H9 (cell line): Measurements from ENCODE around the gene CLIP4. TPM values are rescaled to one million over a fixed set of nuclear protein-coding genes. Genes with fewer than 3 reads are reported as not detected.

Source experiments
- DNase-seq: peaks from one replicate; pipeline ENCODE4 v3.0.0-alpha.2; 2017
- H2AFZ ChIP-seq: one replicate; pipeline ENCODE4 v1.6.1; 2013; ENCODE audit warnings: mild to moderate bottlenecking, low read length, control low read depth, moderate library complexity
- H2AK5ac ChIP-seq: 2 replicates; pipeline ENCODE4 v1.6.1; 2013; ENCODE audit warnings: low read length, control low read depth, mixed read lengths; ENCODE audit not compliant: insufficient read length
- H2BK120ac ChIP-seq: one replicate; pipeline ENCODE4 v1.6.1; 2013; ENCODE audit warnings: low read depth, mild to moderate bottlenecking, low read length, control low read depth, inconsistent platforms; ENCODE audit not compliant: poor library complexity, severe bottlenecking
- H2BK12ac ChIP-seq: 2 replicates; pipeline ENCODE4 v1.6.1; 2013; ENCODE audit warnings: low read length, control low read depth, mixed read lengths, low read depth; ENCODE audit not compliant: insufficient read length
- H2BK15ac ChIP-seq: 2 replicates; pipeline ENCODE4 v1.6.1; 2013; ENCODE audit warnings: low read depth, low read length, control low read depth
- H2BK20ac ChIP-seq: one replicate; pipeline ENCODE4 v1.6.1; 2013; ENCODE audit warnings: low read depth, mild to moderate bottlenecking, low read length, control low read depth, inconsistent platforms; ENCODE audit not compliant: poor library complexity, severe bottlenecking
- H2BK5ac ChIP-seq: 2 replicates; pipeline ENCODE4 v1.6.1; 2013; ENCODE audit warnings: low read length, control low read depth, mixed read lengths; ENCODE audit not compliant: insufficient read length
- H3K14ac ChIP-seq: 2 replicates; pipeline ENCODE4 v1.6.1; 2013; ENCODE audit warnings: low read length, control low read depth; ENCODE audit not compliant: insufficient read depth
- H3K18ac ChIP-seq: 2 replicates; pipeline ENCODE4 v1.6.1; 2013; ENCODE audit warnings: low read depth, mild to moderate bottlenecking, mixed read lengths, low read length, control low read depth; ENCODE audit not compliant: insufficient read length
- H3K23ac ChIP-seq: 2 replicates; pipeline ENCODE4 v1.6.1; 2013; ENCODE audit warnings: low read length, control low read depth, mixed read lengths, low read depth; ENCODE audit not compliant: insufficient read length
- H3K23me2 ChIP-seq: 2 replicates; pipeline ENCODE4 v1.6.1; 2013; ENCODE audit warnings: low read depth, mild to moderate bottlenecking, mixed read lengths, low read length, control low read depth; ENCODE audit not compliant: insufficient read length, poor library complexity, severe bottlenecking
- H3K27ac ChIP-seq: 2 replicates; pipeline ENCODE4 v1.5.1; 2013; ENCODE audit warnings: low read length, control low read depth, mixed read lengths, low read depth; ENCODE audit not compliant: insufficient read length
- H3K27me3 ChIP-seq: 2 replicates; pipeline ENCODE4 v1.6.1; 2013; ENCODE audit warnings: low read length, control low read depth, inconsistent platforms; ENCODE audit not compliant: insufficient read depth
- H3K4ac ChIP-seq: 2 replicates; pipeline ENCODE4 v1.6.1; 2013; ENCODE audit warnings: low read depth, mild to moderate bottlenecking, control low read depth, inconsistent platforms, low read length, moderate library complexity
- H3K4me1 ChIP-seq: 2 replicates; pipeline ENCODE4 v1.6.1; 2013; ENCODE audit warnings: low read length, control low read depth, inconsistent platforms; ENCODE audit not compliant: insufficient read depth
- H3K4me2 ChIP-seq: 2 replicates; pipeline ENCODE4 v1.6.1; 2013; ENCODE audit warnings: low read length, control low read depth, mixed read lengths; ENCODE audit not compliant: insufficient read length, insufficient read depth
- H3K56ac ChIP-seq: 2 replicates; pipeline ENCODE4 v1.6.1; 2013; ENCODE audit warnings: low read depth, mild to moderate bottlenecking, mixed read lengths, low read length, control low read depth; ENCODE audit not compliant: insufficient read length
- H3K79me1 ChIP-seq: 2 replicates; pipeline ENCODE4 v1.6.1; 2013; ENCODE audit warnings: low read depth, mild to moderate bottlenecking, moderate library complexity, low read length, control low read depth, inconsistent platforms; ENCODE audit not compliant: insufficient read depth, poor library complexity, severe bottlenecking
- H3K79me2 ChIP-seq: 2 replicates; pipeline ENCODE4 v1.6.1; 2013; ENCODE audit warnings: low read length, control low read depth, inconsistent platforms; ENCODE audit not compliant: insufficient read depth
- H3K9ac ChIP-seq: 2 replicates; pipeline ENCODE4 v1.6.1; 2013; ENCODE audit warnings: low read length, control low read depth, mixed read lengths; ENCODE audit not compliant: insufficient read length; ENCODE audit errors: extremely low read depth
- H3K9me3 ChIP-seq: one replicate; pipeline ENCODE4 v1.6.1; 2013; ENCODE audit warnings: low read depth, low read length, inconsistent platforms; ENCODE audit not compliant: control insufficient read depth
- H3T11ph ChIP-seq: one replicate; pipeline ENCODE4 v1.6.1; 2013; ENCODE audit warnings: mild to moderate bottlenecking, low read length, control low read depth, inconsistent platforms
- H4K20me1 ChIP-seq: one replicate; pipeline ENCODE4 v1.6.1; 2013; ENCODE audit not compliant: control insufficient read depth, insufficient read length, insufficient read depth
- H4K5ac ChIP-seq: 2 replicates; pipeline ENCODE4 v1.6.1; 2013; ENCODE audit warnings: low read depth, mild to moderate bottlenecking, mixed read lengths, low read length, control low read depth; ENCODE audit not compliant: insufficient read length
- H4K8ac ChIP-seq: replicated peaks from 2 replicates; pipeline ENCODE4 v1.6.1; 2013; ENCODE audit warnings: low read length, control low read depth, mixed read lengths, low read depth; ENCODE audit not compliant: insufficient read length
- H4K91ac ChIP-seq: 2 replicates; pipeline ENCODE4 v1.6.1; 2013; ENCODE audit warnings: low read depth, mild to moderate bottlenecking, moderate library complexity, mixed read lengths, low read length, control low read depth; ENCODE audit not compliant: insufficient read length
- H3K27ac Mint-ChIP-seq, 3 experiments: 2 replicates in 2 of 3; 3 replicates in 1 of 3; pipeline ENCODE4 v1.8.0; 2020 to 2021; ENCODE audit warnings: mixed read lengths in 3 of 3, mild to moderate bottlenecking in 1 of 3, moderate library complexity in 1 of 3
- H3K27me3 Mint-ChIP-seq: 2 replicates; pipeline ENCODE4 v1.8.0; 2021; ENCODE audit warnings: low read depth, mild to moderate bottlenecking, moderate library complexity, mixed read lengths
- H3K36me3 Mint-ChIP-seq, 3 experiments: 2 replicates in 2 of 3; 3 replicates in 1 of 3; pipeline ENCODE4 v1.8.0; 2020 to 2021; ENCODE audit warnings: low read depth in 3 of 3, mixed read lengths in 3 of 3; ENCODE audit not compliant: insufficient read depth in 1 of 3
- H3K4me1 Mint-ChIP-seq, 2 experiments: 2 replicates each; pipeline ENCODE4 v1.8.0; 2020; ENCODE audit warnings: mixed read lengths in 2 of 2
- H3K4me3 Mint-ChIP-seq, 2 experiments: 2 replicates in 1 of 2; 3 replicates in 1 of 2; pipeline ENCODE4 v1.8.0; 2020 to 2021; ENCODE audit warnings: mild to moderate bottlenecking in 2 of 2, mixed read lengths in 2 of 2, moderate library complexity in 1 of 2
- H3K9me3 Mint-ChIP-seq, 2 experiments: 2 replicates in 1 of 2; 3 replicates in 1 of 2; pipeline ENCODE4 v1.8.0; 2020; ENCODE audit warnings: mild to moderate bottlenecking in 2 of 2, mixed read lengths in 2 of 2, moderate library complexity in 1 of 2
- WGBS: extraction: QIAGEN DNeasy Blood & Tissue Kit; methylation state at CpG from one replicate; pipeline ENCODE4 v1.1.7; 2013; ENCODE audit warnings: missing lambda C conversion rate, low lambda C conversion rate, mixed read lengths; ENCODE audit not compliant: insufficient read length; ENCODE audit errors: extremely low coverage; 5-methylcytosine and 5-hydroxymethylcytosine counted together
- total RNA-seq: library from RNA; stranded (reverse); gene quantifications from 2 replicates; pipeline ENCODE4 v1.2.1, GENCODE V29; 2021
- TF ChIP-seq, protein P1 (sequence below): fragments of 200-600 bp; sonication (generic); conservative IDR thresholded peaks from 3 replicates; pipeline ENCODE4 v1.8.0; 2021; ENCODE audit warnings: antibody characterized with exemption, mild to moderate bottlenecking

CLIP4 gene
- total RNA-seq, 1 experiment from 2014 or later, result 0.66 TPM

- no peaks in the 10 kb centered on the region for H3K36me3 Mint-ChIP-seq
- no peaks in the 10 kb centered on the region for H3K79me2 ChIP-seq
- H3K56ac ChIP-seq, result no peak overlapping the region
- no peaks in the 10 kb centered on the region for H3K9me3 ChIP-seq
- no peak for DNase-seq
- H3K23me2 ChIP-seq, result no peaks in the 10 kb centered on the region
- no peak overlapping the region for H2AFZ ChIP-seq
- peak overlapping the region in 1 of 3 experiments; percentile 84; a peak in 1 of 7 replicates for H3K27ac Mint-ChIP-seq
- no peak overlapping the region for H3K4me2 ChIP-seq
- TF ChIP-seq, protein P1, sequence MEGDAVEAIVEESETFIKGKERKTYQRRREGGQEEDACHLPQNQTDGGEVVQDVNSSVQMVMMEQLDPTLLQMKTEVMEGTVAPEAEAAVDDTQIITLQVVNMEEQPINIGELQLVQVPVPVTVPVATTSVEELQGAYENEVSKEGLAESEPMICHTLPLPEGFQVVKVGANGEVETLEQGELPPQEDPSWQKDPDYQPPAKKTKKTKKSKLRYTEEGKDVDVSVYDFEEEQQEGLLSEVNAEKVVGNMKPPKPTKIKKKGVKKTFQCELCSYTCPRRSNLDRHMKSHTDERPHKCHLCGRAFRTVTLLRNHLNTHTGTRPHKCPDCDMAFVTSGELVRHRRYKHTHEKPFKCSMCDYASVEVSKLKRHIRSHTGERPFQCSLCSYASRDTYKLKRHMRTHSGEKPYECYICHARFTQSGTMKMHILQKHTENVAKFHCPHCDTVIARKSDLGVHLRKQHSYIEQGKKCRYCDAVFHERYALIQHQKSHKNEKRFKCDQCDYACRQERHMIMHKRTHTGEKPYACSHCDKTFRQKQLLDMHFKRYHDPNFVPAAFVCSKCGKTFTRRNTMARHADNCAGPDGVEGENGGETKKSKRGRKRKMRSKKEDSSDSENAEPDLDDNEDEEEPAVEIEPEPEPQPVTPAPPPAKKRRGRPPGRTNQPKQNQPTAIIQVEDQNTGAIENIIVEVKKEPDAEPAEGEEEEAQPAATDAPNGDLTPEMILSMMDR, result no peak
- H4K91ac ChIP-seq, result no peak overlapping the region
- H3K4me1 Mint-ChIP-seq, result peaks cover 0 to 6% of the 10 kb centered on the region in 2 experiments; a peak in 1 of 4 replicates
- no peak overlapping the region for H3K4me3 Mint-ChIP-seq
- H2AK5ac ChIP-seq, result no peak overlapping the region
- H3K27me3 Mint-ChIP-seq, result peaks cover 8% of the 10 kb centered on the region; the same call in 1 of the 2 replicates
- H3K23ac ChIP-seq, result no peak overlapping the region
- H4K20me1 ChIP-seq, result no peaks in the 10 kb centered on the region
- no peak overlapping the region for H4K5ac ChIP-seq
- H3K4me1 ChIP-seq, result no peaks in the 10 kb centered on the region
- no peak overlapping the region for H2BK15ac ChIP-seq
- H3K9me3 Mint-ChIP-seq, result no peaks in the 10 kb centered on the region
- no peak overlapping the region for H3K18ac ChIP-seq
- no CpG with 5 or more reads among the region's 3 CpGs for whole genome bisulfite sequencing
- no peaks in the 10 kb centered on the region for H3K79me1 ChIP-seq
- no peak overlapping the region for H3K14ac ChIP-seq
- no peak overlapping the region for H2BK12ac ChIP-seq
- H3K27me3 ChIP-seq, result no peaks in the 10 kb centered on the region
- no peak overlapping the region for H3K9ac ChIP-seq
- no peak overlapping the region for H3T11ph ChIP-seq
- no peak overlapping the region for H4K8ac ChIP-seq
- no peak overlapping the region for H2BK120ac ChIP-seq
- no peak overlapping the region for H2BK20ac ChIP-seq
- H2BK5ac ChIP-seq, result no peak overlapping the region
- H3K4ac ChIP-seq, result no peak overlapping the region
- no peak overlapping the region for H3K27ac ChIP-seq
Measured at GRCh38 chr2:29226375-29226774, 111.2 kb downstream of the CLIP4 start.
